DOHH2 (cell line): Measurements from ENCODE around the gene BSND.

Experiments used
- CTCF ChIP-seq: fragments of 200-600 bp; sonication (generic); IDR thresholded peaks from one replicate; pipeline ENCODE4 v1.5.1; 2014; ENCODE audit warnings: antibody characterized with exemption, mild to moderate bottlenecking, low read depth, low read length; ENCODE audit not compliant: poor library complexity, severe bottlenecking
- EZH2phosphoT487 ChIP-seq: fragments of 200-600 bp; sonication (generic); IDR thresholded peaks from 2 replicates; pipeline ENCODE4 v1.6.1; 2017; ENCODE audit warnings: borderline replicate concordance, mild to moderate bottlenecking, antibody characterized with exemption, low read length, moderate library complexity, mixed read lengths

- TF ChIP-seq CTCF (no peak), EZH2phosphoT487 (no peak)
Measured at GRCh38 chr1:55059302-55060132, 60.8 kb downstream of the BSND start.
